T1000 (cell line): ENCODE measurements around the gene ZNF524.

Source experiments
- DNase-seq: peaks from one replicate; lab custom pipeline; 2025; ENCODE audit warnings: mixed read lengths; lab: John Stamatoyannopoulos, UW

ZNF524 gene

DNA sequence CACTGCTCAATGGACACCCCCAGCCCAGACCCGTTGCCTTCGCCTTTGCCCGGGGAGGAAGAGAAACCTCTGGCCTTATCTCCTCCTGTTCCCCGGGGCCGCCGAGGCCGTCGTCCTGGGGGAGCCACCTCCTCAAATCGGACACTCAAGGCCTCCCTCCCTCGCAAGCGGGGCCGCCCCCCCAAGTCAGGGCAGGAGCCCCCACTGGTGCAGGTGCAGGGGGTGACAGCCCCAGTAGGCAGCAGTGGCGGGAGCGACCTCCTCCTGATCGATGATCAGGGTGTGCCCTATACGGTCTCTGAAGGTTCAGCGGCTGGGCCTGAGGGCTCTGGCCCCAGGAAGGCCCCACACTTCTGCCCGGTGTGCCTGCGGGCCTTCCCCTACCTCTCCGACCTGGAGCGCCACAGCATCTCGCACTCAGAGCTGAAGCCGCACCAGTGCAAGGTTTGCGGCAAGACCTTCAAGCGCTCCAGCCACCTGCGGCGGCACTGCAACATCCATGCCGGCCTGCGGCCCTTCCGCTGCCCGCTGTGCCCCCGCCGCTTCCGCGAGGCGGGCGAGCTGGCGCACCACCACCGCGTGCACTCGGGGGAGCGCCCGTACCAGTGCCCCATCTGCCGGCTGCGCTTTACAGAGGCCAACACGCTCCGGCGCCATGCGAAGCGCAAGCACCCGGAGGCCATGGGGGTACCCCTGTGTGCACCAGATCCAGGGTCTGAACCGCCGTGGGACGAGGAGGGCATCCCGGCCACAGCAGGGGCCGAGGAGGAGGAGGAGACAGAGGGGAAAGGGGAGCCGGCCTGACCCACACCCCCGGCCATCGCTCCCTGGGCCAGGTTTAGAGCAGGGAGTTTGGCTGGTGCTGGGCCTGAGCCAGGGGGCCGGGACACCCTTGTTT is 2.3 kb downstream of the ZNF524 start:
- no peak for DNase-seq

DNA sequence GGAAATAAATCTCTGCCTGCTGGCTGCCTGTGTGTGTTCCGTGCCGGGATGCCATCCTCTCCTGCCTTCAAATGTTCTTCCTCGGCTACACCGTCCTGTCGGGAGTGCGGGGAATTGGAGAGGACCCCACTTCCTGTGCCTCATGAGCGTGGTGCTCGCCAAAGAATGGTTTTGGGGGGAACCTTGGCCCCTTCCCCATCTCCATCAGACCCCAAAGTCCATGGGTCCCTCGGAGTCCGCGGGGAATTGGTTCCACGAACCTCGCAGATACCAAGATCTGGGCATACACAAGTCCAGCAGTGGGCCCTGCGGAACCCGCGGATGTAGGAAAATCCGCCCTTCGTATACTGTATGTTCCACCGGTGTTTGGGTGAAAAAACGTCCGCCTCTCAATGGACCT is 3.0 kb downstream of the ZNF524 start:
- DNase-seq = no peak

DNA sequence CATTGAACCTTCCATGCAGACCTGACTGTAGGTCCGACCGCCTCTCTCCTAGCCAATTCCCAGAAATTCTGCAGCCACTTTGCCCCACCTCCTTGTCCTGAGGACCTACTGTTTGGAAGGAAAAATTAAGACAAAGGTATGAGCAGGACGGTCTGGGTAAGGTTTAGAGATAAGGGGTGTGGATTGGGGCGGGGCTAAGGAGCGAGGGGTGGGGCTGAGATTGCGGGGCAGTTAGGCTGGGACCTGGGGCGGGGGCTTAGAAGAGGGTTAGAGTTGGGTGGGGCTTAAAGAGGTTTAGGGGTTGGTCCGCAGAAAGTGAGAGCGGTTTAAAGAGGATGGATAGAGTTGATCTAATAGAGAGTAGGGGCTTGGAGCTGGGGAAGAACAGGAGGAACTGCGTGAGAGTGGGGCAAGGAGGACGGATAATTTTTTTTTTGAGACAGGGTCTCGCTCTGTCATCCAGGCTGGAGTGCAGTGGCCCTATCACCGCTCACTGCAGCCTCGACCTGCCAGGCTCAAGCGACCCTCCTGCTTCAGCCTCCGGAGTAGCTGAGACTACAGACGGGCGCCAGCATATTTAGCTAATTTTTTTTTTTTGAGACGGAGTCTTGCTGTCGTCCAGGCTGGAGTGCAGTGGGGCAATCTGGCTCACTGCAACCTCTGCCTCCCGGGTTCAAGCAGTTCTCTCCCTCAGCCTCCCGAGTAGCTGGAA is 3.6 kb downstream of the ZNF524 start:
- DNase-seq = no peak

DNA sequence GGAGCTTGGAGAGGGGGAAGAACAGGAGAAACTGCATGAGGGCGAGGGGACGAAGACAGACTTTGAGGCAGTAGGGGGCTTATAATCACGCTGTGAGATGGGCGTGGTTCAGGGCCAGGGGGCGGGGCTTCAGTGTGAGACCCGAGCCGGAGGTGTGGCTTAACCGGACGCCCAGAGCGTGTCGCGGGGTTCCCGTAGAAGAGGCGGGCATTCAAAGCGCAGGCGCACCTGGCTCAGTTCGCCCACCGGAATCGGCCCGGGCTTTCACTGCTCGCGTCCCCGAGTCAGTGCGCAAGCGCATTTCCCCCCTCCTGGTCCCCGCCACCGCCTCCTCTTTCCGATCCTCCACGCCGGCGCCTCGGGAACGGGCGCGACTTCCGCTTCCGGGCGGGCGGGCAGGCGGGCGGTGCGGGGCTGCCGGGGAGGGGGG is 5.1 kb downstream of the ZNF524 start:
- DNase-seq = peak; percentile 97

DNA sequence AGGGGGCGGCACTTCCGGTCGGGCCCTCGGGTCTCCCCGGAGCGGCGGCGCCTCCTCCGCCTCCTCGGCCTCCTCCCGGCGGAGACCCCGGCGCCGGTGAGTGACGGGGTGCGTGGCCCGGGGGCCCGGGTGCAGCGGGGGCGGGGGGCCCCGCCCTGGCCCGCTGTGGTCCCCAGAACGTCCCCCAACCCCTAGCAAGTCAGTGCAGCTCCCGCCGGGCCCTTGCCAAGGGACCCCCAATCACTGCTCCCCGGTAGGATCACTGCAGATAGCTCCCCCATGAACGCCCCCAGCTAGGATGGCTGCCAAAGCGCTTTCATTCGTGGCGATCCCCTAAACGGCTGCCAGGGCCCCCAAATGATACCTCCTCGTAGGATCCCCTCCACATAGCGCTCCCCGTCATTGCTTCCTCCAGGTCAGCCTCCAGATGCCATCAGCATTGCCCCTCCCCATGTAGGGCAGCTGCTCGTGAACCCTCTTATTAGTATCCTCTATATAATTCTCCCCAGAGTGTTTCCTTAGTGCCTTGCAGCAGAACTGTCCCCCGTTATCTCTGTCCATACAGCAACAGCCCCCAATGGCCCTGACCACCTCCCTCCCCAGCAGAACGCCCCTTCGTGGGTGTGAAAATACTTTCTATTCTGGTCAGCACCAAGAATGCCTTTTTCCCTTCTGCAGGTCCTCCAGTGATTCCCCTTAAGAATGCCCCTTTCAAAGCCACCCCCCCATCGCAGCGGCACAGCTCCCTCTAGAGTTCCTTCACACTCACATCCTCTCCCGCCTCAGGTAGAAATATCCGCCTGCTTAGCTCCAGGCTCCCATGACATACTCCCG is 5.8 kb downstream of the ZNF524 start, which contains the start of gene ZNF865:
Gene ZNF865, plus strand, starts transcription at position 11 of the 834 bp plus-strand sequence. CDS start 7,972 bp downstream, outside the sequence.
- peak; percentile 44 for DNase-seq

DNA sequence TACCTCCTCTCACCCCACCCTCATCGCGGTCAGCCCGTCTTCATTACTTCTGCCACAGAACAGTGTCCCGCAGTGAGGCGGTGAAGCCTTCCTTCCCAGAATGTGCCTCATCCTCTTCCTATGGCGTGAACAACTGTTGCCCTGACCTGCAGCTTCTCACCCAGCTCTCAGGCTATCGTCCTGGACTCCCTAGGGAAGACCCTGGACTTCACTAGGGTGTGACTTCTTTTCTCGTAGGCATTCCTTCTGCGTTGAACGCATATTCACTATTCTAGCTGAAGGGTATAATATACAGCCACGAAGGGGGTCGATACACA is 6.3 kb downstream of the ZNF524 start:
- DNase-seq = no peak

DNA sequence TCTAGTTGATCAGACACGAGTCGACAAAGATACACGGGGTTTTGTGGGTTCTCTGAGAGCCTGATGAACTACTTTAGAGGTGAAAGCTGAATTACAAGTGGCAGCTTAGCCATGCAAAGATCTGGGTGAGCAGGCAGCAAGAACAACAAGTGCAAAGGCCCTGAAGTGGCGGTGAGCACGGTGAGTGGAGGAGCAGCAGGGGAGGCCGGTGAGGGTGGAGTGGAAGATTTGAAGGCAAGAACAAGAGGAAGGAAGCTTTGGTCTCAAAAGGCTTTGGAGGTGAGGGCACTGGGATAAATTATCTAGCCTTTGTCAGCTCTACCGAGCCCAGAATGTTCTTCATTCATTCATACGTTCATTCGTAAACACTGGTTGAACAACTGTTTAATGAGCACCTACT is 6.7 kb downstream of the ZNF524 start:
- no peak for DNase-seq

DNA sequence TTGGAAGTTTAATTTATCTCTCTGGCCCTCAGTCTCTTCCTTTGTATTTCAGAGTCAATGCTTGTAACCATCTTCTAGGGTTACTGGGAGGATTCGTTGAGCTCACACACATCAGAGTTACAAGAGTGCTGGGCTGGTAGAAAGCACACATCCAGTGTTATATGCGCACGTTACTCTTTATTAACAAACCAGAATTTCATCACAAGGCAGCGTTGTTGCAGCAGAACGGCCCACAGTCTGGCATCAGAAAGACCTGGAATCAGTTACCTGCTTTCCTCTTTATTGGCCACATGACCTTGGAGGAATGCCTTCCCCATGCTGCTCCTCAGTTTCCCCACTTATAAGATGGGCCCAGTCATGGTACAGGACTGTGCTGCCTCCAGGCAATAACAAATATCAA is 9.2 kb downstream of the ZNF524 start:
- DNase-seq = no peak

DNA sequence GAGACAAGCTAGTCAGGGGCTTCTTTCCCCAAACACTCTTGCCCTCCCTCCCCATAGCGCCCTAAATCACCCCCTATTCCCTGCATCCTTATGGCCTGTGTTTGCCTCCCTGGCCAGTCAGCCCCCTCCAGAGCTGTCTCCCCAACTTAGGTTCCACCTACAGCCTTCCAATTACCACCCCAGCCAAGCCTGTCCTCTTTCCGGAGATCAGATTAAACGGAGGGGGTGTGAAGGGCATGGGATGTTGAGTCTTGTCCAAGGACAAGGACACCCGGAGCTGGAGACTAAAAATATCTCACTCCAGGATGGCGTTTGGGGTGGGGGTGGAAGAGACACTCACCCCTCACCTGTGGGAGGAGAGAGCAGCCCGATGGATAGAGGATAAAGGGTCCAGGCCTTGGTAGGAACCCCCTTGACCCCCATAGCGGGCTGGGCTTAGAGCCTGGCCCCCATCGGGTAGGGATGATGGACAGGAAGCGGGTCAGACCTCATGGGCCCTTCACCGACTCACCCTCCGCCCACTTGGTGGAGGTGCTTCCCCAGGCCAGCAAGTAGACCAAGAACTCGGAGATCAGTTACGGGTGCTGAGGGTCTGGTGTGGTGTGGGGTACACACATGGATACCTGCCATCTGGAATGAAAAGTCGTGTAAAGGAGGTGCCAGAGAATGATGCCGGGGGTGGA is 11.4 kb downstream of the ZNF524 start:
- DNase-seq = no peak

DNA sequence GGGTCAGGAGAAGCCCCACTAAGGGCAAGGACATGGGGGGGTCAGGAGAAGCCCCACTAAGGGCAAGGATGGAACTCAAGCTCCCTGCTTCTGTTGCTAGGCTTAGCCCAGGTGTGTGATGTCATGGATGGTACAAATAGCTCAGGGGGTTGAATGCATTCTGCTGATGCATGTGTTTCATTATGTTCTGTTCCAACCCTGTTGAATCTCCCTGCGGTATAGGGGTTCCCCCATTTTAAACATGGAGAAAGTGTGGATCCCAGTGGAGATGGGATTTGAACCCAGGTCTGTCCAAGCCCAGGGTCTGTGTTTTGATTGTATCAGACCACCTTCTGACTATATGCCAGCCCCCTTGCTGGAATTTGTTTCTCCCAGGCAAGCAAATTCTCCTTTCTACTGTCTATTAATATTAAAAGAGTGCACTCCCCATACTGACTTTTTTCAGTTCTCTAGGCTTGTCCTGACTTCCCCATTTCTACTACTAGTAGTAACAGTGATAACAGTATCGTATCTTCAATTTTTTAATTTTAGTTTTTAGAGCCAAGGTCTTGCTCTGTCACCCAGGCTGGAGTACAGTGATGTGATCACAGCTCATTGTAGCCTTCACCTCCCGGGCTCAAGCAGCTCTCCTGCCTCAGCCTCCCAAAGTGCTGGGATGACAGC is 12.0 kb downstream of the ZNF524 start:
- DNase-seq = no peak

DNA sequence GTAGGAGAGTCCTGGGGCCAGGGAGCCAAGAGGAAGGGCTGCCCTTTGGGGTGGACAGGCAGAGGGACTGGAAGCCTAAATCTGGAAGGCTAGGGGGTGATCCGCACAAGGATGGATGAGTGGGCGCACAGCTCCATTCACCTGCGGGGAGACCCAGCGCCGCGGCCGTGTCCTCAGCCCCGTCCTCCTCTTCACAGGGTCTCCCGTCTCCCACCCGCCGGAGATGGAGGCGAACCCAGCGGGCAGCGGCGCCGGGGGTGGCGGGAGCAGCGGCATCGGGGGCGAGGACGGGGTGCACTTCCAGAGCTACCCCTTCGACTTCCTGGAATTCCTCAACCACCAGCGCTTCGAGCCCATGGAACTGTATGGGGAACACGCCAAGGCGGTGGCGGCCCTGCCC is 13.3 kb downstream of the ZNF524 start:
- DNase-seq = no peak

DNA sequence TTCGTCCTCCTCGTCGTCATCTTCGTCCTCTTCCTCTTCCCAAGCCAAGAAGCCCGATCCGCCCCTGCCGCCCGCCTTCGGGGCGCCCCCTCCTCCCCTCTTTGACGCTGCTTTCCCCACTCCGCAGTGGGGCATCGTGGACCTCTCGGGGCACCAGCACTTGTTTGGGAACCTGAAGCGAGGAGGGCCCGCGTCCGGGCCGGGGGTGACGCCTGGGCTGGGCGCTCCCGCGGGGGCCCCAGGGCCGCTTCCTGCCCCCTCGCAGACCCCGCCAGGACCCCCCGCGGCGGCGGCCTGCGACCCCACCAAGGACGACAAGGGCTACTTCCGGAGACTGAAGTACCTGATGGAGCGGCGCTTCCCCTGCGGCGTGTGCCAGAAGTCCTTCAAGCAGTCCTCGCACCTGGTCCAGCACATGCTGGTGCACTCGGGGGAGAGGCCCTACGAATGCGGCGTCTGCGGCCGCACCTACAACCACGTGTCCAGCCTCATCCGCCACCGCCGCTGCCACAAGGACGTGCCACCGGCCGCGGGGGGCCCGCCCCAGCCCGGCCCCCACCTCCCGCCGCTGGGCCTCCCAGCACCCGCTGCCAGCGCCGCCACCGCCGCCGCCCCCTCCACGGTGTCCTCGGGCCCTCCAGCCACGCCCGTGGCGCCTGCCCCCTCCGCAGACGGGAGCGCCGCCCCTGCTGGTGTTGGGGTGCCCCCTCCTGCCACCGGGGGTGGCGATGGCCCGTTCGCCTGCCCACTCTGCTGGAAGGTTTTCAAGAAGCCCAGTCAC is 14.0 kb downstream of the ZNF524 start:
- DNase-seq = no peak

DNA sequence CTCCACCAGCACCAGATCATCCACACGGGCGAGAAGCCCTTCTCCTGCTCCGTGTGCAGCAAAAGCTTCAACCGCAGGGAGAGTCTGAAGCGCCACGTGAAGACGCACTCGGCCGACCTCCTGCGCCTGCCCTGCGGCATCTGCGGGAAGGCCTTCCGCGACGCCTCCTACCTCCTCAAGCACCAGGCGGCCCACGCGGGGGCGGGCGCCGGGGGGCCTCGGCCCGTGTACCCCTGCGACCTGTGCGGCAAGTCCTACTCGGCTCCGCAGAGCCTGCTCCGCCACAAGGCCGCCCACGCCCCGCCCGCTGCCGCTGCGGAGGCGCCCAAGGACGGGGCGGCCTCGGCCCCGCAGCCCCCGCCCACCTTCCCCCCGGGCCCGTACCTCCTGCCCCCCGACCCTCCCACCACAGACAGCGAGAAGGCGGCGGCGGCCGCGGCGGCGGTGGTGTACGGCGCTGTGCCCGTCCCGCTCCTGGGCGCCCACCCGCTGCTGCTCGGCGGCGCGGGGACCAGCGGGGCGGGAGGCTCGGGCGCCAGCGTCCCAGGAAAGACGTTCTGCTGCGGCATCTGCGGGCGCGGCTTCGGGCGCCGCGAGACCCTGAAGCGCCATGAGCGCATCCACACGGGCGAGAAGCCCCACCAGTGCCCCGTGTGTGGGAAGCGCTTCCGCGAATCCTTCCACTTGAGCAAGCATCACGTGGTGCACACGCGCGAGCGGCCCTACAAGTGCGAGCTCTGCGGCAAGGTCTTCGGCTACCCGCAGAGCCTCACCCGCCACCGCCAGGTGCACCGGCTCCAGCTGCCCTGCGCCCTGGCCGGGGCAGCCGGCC is 14.8 kb downstream of the ZNF524 start:
- DNase-seq = no peak

DNA sequence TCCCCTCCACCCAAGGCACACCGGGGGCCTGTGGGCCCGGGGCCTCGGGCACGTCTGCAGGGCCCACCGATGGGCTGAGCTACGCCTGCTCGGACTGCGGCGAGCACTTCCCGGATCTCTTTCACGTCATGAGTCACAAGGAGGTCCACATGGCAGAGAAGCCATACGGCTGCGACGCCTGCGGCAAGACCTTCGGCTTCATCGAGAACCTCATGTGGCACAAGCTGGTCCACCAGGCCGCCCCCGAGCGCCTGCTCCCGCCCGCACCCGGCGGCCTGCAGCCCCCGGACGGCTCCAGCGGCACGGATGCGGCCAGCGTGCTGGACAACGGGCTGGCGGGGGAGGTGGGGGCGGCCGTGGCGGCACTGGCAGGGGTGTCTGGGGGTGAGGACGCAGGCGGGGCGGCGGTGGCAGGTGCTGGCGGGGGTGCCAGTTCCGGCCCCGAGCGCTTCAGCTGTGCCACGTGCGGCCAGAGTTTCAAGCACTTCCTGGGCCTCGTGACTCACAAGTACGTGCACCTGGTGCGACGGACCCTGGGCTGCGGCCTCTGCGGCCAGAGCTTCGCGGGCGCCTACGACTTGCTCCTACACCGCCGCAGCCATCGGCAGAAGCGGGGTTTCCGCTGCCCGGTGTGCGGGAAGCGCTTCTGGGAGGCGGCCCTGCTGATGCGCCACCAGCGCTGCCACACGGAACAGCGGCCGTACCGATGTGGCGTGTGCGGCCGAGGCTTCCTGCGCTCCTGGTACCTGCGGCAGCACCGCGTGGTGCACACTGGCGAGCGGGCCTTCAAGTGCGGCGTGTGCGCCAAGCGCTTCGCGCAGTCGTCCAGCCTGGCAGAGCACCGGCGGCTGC is 15.7 kb downstream of the ZNF524 start:
- DNase-seq = no peak

DNA sequence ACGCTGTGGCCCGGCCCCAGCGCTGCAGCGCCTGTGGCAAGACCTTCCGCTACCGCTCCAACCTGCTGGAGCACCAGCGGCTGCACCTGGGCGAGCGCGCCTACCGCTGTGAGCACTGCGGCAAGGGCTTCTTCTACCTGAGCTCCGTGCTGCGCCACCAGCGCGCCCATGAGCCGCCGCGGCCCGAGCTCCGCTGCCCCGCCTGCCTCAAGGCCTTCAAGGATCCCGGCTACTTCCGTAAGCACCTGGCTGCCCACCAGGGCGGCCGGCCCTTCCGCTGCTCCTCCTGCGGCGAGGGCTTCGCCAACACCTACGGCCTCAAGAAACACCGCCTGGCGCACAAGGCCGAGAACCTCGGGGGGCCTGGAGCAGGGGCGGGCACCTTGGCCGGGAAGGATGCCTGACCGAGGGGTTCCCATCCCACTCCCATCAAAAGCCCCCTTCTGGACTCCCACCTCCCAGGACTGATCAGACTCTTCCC is 16.3 kb downstream of the ZNF524 start:
- DNase-seq = no peak

DNA sequence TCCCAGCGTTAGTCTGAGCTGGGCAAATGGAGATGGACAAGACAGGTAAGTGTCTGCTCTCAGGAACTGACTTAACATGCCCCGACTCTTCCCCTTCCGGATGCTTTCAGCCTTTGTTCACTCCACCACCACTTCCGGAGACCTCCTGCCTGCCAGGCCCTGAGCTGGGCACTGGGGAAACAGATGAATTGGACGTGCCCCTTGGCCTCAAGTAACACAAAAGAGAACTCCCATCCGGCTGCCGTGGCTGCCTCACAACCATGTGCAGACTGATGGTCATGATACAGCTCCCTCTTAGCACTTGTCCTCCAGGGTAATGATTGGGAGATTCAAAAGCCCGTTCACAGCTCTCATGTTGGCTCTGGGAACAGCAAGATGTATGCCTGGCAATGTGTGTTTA is 17.3 kb downstream of the ZNF524 start:
- no peak for DNase-seq

DNA sequence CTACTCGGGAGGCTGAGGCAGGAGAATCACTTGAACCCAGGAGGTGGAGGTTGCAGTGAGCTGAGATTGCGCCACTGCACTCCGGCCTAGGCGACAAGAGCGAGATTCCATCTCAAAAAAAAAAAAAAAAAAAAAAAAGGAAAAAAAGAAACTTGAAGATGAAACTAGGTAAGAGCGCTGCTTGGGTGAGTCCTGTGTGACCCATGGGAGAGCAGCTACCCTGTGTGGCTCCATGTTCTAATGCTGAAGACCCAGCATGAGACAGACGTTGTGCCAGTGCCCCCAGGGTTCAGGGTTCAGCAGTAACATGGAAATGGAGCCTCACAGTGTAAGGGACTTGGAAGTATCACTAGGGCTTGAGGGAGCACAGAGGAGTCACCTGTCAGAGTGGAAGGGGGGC is 18.3 kb downstream of the ZNF524 start:
- no peak for DNase-seq

DNA sequence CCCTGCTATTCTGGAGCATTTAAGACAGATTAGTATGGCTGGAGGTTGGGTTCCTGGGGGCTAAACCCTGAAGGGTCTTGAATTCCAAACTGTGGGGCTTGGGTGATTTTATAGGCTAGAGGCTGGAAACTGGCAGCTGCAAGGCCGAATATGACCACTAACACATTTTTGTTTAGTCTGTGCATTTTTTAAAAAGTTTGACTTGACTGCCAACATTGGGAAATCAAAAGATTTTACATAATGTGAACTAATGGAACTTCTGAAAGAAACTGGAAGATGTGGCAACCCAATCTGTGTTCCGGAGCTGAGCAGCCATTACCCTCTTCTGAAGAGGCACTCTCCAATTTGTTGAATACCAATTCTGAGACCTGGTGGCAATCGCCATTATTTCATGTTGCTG is 19.2 kb downstream of the ZNF524 start:
- no peak for DNase-seq
